Peyer's patch (tissue), 4 donors: ENCODE data around the gene RBM33.

ENCODE experiments used
- POLR2A ChIP-seq, 2 donors: fragments of 450-650 bp; IDR thresholded peaks; one replicate each; pipeline ENCODE4 v1.5.1; 2017; ENCODE audit warnings: antibody characterized with exemption in 2 of 2, mild to moderate bottlenecking in 2 of 2, moderate library complexity in 2 of 2
- TF ChIP-seq, protein P1 (sequence below), 6 experiments: fragments of 450-650 bp in 4 of 6; fragments of 200-600 bp in 2 of 6; sonication (generic) in 1 of 6; IDR thresholded peaks; one replicate each; pipeline ENCODE4 v1.5.1; 2017 to 2019; ENCODE audit warnings: antibody characterized with exemption in 6 of 6, mild to moderate bottlenecking in 3 of 6, moderate library complexity in 1 of 6

DNA sequence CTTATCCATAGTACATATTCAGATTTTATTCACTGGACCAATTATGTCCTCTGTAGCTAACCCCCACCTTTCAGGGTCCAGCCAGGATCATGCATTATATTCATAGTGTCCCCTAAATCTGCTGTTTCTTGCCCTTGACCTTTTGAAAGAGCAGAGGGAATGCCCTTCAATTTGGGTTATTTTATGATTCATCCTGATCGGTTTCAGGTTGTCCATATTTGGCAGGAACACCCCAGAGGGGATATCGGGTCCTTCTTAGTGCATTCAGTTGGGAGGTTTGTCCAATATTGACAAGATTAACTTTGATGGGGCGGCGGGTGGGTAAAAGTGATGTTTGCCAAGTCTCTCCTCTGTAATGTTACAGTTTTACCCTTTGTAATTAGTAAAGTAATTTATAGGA lies 106.9 kb downstream of the RBM33 start:
- TF ChIP-seq, protein P1, sequence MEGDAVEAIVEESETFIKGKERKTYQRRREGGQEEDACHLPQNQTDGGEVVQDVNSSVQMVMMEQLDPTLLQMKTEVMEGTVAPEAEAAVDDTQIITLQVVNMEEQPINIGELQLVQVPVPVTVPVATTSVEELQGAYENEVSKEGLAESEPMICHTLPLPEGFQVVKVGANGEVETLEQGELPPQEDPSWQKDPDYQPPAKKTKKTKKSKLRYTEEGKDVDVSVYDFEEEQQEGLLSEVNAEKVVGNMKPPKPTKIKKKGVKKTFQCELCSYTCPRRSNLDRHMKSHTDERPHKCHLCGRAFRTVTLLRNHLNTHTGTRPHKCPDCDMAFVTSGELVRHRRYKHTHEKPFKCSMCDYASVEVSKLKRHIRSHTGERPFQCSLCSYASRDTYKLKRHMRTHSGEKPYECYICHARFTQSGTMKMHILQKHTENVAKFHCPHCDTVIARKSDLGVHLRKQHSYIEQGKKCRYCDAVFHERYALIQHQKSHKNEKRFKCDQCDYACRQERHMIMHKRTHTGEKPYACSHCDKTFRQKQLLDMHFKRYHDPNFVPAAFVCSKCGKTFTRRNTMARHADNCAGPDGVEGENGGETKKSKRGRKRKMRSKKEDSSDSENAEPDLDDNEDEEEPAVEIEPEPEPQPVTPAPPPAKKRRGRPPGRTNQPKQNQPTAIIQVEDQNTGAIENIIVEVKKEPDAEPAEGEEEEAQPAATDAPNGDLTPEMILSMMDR (IDR thresholded peaks at IDR 0.05) = no peak
- no peak for TF ChIP-seq POLR2A (IDR thresholded peaks at IDR 0.05)
